GM21381 (cell line): ENCODE results near the gene CABP1.

Source experiments
- ATAC-seq: cut with Tn5 transposase; IDR thresholded peaks from one replicate; pipeline ENCODE4 v1.9.1; 2021; ENCODE audit warnings: mild to moderate bottlenecking, moderate library complexity; ENCODE audit not compliant: unreplicated experiment

CABP1 gene

DNA sequence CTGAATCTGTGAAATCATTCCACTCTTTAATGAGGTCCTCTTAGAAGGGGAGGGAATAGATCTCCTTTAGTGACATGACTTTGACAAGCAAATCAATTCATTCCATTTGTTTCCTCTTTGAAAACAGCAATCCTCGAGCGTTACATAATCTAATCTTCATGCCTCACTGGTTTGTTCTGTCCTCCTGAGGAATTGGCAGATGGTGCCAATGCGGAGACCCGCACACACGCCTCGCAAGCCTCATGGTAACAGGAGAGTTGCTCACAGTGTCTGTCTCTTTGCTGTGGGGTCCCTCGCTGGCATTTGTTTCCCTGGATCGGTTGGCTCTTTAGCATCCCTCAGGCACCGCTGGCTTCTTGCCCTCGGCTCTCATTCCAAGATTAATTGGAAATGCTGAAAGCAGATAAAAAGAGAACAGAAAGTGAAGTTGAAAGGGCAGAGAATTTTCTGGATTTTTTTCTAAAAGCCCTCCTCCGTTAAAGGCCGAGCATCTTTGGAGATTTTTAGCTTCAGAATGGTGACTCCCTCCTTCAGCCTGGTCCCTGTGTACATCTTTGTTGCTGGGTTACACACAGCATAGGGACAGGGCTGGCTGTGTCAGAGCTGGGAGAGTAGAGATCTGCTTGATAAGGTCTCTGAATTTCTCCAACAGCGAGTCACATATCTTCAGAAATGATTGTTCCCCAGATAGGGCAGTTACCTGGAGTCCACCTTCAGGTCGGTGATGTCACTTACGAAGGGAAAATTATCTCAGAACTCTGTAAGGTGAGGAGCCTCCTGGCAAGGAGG is 10.1 kb upstream of the CABP1 start:
- ATAC-seq = no peak

- ATAC-seq = no peak
Measured at GRCh38 chr12:120631097-120631496, 9.3 kb upstream of the CABP1 start.

GRCh38 chr12:120640861-120641833 is 721 bp downstream of the CABP1 start:
- ATAC-seq = peak; percentile 39

- no peak for ATAC-seq
Measured at GRCh38 chr12:120642121-120642520, 1.7 kb downstream of the CABP1 start.

GRCh38 chr12:120642826-120643225 is 2.4 kb downstream of the CABP1 start:
- ATAC-seq = no peak

- ATAC-seq = no peak
Measured at GRCh38 chr12:120643574-120643973, 3.1 kb downstream of the CABP1 start.

GRCh38 chr12:120646044-120646443 is 5.6 kb downstream of the CABP1 start:
- no peak for ATAC-seq

DNA sequence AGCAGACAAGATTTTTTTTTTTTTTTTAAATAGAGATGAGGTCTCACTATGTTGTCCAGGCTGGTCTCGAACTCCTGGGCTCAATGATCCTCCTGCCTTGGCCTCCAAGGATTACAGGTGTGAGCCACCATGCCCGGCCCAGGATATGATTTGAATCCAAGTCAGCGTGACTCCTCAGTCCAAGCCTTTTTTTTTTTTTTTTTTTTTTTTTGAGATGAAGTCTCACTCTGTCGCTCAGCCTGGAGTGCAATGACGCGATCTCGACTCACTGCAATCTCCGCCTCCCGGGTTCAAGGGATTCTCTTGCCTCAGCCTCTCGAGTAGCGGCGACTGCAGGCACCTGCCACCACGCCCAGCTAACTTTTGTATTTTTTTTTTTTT is 6.9 kb downstream of the CABP1 start:
- ATAC-seq = no peak

- no peak for ATAC-seq
Measured at GRCh38 chr12:120649442-120650232, 9.2 kb downstream of the CABP1 start.

DNA sequence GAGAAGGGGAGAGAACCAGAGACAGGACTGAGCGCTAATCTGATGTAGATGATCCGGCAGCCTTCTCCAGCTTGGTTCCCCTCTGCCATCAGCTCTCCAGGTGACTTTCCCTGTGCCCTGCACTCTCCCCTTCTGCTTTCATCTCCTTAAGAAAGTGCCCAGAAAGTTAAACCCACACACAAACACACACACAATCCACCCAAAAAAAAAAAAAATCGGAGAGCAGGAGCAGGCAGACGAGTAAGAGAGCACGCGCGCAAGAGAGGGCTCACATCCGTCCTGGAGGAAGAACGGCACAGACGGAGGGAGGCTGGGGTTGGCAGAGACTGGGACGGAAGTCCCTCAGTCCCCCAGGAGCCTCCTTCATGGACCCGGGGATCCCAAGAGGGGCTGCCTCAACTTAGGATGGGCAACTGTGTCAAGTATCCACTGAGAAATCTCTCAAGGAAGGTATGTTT is 9.8 kb downstream of the CABP1 start:
- ATAC-seq = no peak

- ATAC-seq = no peak
Measured at GRCh38 chr12:120651821-120652220, 11.4 kb downstream of the CABP1 start.

GRCh38 chr12:120652656-120653435 is 12.4 kb downstream of the CABP1 start:
- no peak for ATAC-seq

- ATAC-seq = no peak
Measured at GRCh38 chr12:120653611-120654010, 13.2 kb downstream of the CABP1 start.

GRCh38 chr12:120654656-120655055 is 14.2 kb downstream of the CABP1 start:
- ATAC-seq = no peak

DNA sequence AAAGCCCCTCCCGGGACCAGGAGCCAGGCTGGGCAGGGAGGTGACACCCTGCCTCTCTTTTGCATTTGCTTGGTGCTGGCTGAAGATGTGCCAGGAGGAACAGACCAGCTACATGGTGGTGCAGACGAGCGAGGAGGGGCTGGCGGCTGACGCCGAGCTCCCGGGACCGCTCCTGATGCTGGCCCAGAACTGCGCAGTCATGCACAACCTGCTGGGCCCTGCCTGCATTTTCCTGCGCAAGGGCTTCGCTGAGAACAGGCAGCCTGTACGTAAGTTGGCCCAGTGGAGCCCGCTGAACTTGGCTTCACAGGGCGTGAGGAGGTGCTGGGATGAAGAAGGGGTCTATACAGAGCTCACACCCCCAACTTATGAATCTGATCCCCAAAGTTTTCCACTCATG is 15.6 kb downstream of the CABP1 start:
- ATAC-seq = no peak

- ATAC-seq = no peak
Measured at GRCh38 chr12:120658286-120659150, 18.1 kb downstream of the CABP1 start.

DNA sequence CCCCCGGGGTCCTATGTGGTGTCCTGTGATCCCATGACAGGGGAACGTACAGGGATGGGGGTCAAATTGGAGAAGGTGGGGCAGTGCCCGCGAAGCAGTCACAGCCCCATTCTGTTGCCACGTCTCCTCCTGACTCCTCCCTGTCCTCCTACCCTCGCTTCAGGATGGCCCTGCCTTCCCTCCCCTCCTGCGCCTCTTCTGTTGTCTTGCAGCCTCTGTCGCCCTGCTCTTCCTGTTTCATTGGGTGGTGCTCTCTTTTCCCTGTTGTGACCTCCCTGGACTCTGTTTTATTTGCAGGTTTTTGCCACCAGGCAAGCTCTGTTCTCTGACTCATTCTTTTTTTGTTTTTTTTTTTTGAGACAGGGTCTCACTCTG is 18.7 kb downstream of the CABP1 start:
- ATAC-seq = no peak

- no peak for ATAC-seq
Measured at GRCh38 chr12:120661432-120661831, 21.0 kb downstream of the CABP1 start.

DNA sequence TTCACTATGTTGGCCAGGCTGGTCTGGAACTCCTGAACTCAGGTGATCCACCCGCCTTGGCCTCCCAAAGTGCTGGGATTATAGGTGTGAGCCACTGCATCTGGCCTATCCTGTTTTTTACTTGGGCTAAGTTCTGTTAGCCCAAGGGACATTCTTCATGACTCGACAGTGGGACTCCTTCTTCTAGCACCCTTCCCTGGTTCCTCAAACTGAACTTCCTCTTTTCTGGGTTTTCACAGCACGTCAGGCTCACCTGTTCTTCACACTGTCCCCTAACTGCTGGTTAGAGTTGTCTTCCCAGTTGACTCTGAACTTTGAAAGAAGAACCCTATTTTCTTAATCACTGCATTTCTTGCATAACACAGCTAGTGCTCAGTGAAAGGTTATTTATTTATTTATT is 22.5 kb downstream of the CABP1 start:
- no peak for ATAC-seq
